ENCODE data around the gene DPY30.

Gene DPY30

GRCh38 chr2:32061973-32062861 lies 22.6 kb upstream of the DPY30 start:
- no peak for TF ChIP-seq CTCF (conservative IDR thresholded peaks at IDR 0.05; ENCODE audit: low read length)
- TF ChIP-seq EZH2phosphoT487 (IDR thresholded peaks at IDR 0.05; ENCODE audit: borderline replicate concordance): no peak
- H3K36me3 ChIP-seq (ENCODE audit: insufficient read depth, low read length): no peaks in the 10 kb centered on the region

GRCh38 chr2:32061430-32061829 lies 21.8 kb upstream of the DPY30 start:
- no peak overlapping the region for H2AFZ ChIP-seq (ENCODE audit: low read length)
- no peak for TF ChIP-seq CTCF (conservative IDR thresholded peaks at IDR 0.05; ENCODE audit: low read length)
- no peak for TF ChIP-seq EZH2phosphoT487 (IDR thresholded peaks at IDR 0.05; ENCODE audit: borderline replicate concordance)
- H3K4me1 ChIP-seq (ENCODE audit: insufficient read depth, low read length, poor library complexity, severe bottlenecking): peaks cover 20% of the 10 kb centered on the region
- H3K9me3 ChIP-seq (ENCODE audit: insufficient read depth, low read depth, low read length): no peaks in the 10 kb centered on the region
- H3K27me3 ChIP-seq (ENCODE audit: insufficient read depth, low read length, poor library complexity, severe bottlenecking): no peaks in the 10 kb centered on the region
- no peak overlapping the region for H3K9ac ChIP-seq (ENCODE audit: low read depth, low read length, poor library complexity, severe bottlenecking)
- H3K4me2 ChIP-seq (ENCODE audit: low read depth, low read length, poor library complexity, severe bottlenecking): no peak overlapping the region
- no peaks in the 10 kb centered on the region for H3K36me3 ChIP-seq (ENCODE audit: insufficient read depth, low read length)
- H3K4me3 ChIP-seq (ENCODE audit: low read length, poor library complexity, severe bottlenecking): no peak overlapping the region
- no peaks in the 10 kb centered on the region for H3K9me2 ChIP-seq (replicated peaks; ENCODE audit: low read depth, low read length)
- H3F3A ChIP-seq (ENCODE audit: low read depth): no peaks in the 10 kb centered on the region
- H4K20me1 ChIP-seq (ENCODE audit: insufficient read depth, low read length, poor library complexity, severe bottlenecking): peaks cover 7% of the 10 kb centered on the region
- peaks cover 22% of the 10 kb centered on the region for H3K79me2 ChIP-seq (ENCODE audit: insufficient read depth, low read length)

More at GRCh38 chr2:32061973-32062861, 22.6 kb upstream of the DPY30 start:
- Histone ChIP-seq H3K9ac (ENCODE audit: low read depth, low read length, poor library complexity, severe bottlenecking) (peak overlapping the region; percentile 68), H3F3A (ENCODE audit: low read depth) (no peaks in the 10 kb centered on the region), H3K27me3 (ENCODE audit: insufficient read depth, low read length, poor library complexity, severe bottlenecking) (no peaks in the 10 kb centered on the region), H3K4me2 (ENCODE audit: low read depth, low read length, poor library complexity, severe bottlenecking) (peak overlapping the region; percentile 74), H3K9me3 (ENCODE audit: insufficient read depth, low read depth, low read length) (no peaks in the 10 kb centered on the region), H3K79me2 (ENCODE audit: insufficient read depth, low read length) (peaks cover 28% of the 10 kb centered on the region), H3K4me1 (ENCODE audit: insufficient read depth, low read length, poor library complexity, severe bottlenecking) (peaks cover 21% of the 10 kb centered on the region), H2AFZ (ENCODE audit: low read length) (peak overlapping the region; percentile 76; the same call in 1 of the 2 replicates), H3K9me2 (replicated peaks; ENCODE audit: low read depth, low read length) (no peaks in the 10 kb centered on the region), H4K20me1 (ENCODE audit: insufficient read depth, low read length, poor library complexity, severe bottlenecking) (peaks cover 7% of the 10 kb centered on the region), H3K4me3 (ENCODE audit: low read length, poor library complexity, severe bottlenecking) (peak overlapping the region; percentile 73)

GRCh38 chr2:32060266-32060665 lies 20.7 kb upstream of the DPY30 start:
- peaks cover 15% of the 10 kb centered on the region for H3K4me1 ChIP-seq (ENCODE audit: insufficient read depth, low read length, poor library complexity, severe bottlenecking)
- no peak overlapping the region for H3K9ac ChIP-seq (ENCODE audit: low read depth, low read length, poor library complexity, severe bottlenecking)
- H3F3A ChIP-seq (ENCODE audit: low read depth): no peaks in the 10 kb centered on the region
- no peaks in the 10 kb centered on the region for H3K9me2 ChIP-seq (replicated peaks; ENCODE audit: low read depth, low read length)
- no peak overlapping the region for H2AFZ ChIP-seq (ENCODE audit: low read length)
- no peak for TF ChIP-seq CTCF (conservative IDR thresholded peaks at IDR 0.05; ENCODE audit: low read length)
- TF ChIP-seq EZH2phosphoT487 (IDR thresholded peaks at IDR 0.05; ENCODE audit: borderline replicate concordance): no peak
- no peak overlapping the region for H3K4me3 ChIP-seq (ENCODE audit: low read length, poor library complexity, severe bottlenecking)
- no peaks in the 10 kb centered on the region for H3K36me3 ChIP-seq (ENCODE audit: insufficient read depth, low read length)
- H3K9me3 ChIP-seq (ENCODE audit: insufficient read depth, low read depth, low read length): no peaks in the 10 kb centered on the region
- H3K4me2 ChIP-seq (ENCODE audit: low read depth, low read length, poor library complexity, severe bottlenecking): no peak overlapping the region
- peaks cover 11% of the 10 kb centered on the region; the same call in 1 of the 2 replicates for H3K79me2 ChIP-seq (ENCODE audit: insufficient read depth, low read length)
- no peaks in the 10 kb centered on the region for H4K20me1 ChIP-seq (ENCODE audit: insufficient read depth, low read length, poor library complexity, severe bottlenecking)
- no peaks in the 10 kb centered on the region for H3K27me3 ChIP-seq (ENCODE audit: insufficient read depth, low read length, poor library complexity, severe bottlenecking)
